SKM-1 treated with dmso at 0.1 percent for 144 hours (cell line): ENCODE measurements around the gene FOXP1.

Experiments used
- DNase-seq: peaks from one replicate; lab custom pipeline; 2025; ENCODE audit not compliant: unreplicated experiment; lab: John Stamatoyannopoulos, UW

Gene FOXP1

DNA sequence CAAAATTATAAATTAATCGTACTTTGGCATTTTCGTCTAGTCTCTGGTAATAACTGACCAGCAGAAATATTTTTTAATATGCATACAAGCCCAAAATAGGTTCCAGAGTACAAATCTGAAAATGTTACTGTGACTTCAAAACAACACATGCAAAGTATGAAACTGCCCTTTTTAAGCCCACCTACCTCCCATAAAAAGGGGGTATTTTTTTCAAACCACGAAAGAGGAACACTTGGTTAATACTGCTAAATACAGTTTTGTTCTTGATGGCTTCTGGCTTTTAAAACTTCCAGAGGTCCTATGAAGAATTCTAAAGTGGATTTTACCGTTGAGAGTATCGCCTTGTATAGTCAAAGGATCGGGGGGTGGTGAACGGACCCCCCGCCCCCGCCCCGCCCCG lies 610.7 kb downstream of the FOXP1 start:
- no peak for DNase-seq

DNA sequence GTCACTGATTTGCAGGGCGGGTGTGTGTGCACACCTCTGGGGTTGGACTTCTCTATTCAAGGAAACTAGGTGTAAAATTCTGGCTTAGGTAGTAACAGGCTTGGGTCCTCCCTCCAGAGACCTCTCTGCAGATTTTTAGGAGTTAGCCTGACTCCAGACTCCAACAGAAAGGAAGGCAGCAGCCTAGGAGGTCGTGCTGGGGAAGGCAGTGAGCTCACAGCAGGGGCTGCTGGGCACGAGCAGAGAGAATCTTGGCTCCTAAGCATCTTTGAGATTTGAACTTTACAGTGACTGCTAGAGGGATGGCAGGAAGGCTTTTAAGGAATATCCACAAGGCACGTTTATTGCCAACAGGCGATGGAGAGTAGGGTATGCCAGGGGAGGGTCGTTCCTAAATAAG lies 612.6 kb downstream of the FOXP1 start:
- no peak for DNase-seq

- no peak for DNase-seq
Measured at GRCh38 chr3:70970171-70970570, 613.4 kb downstream of the FOXP1 start.

DNA sequence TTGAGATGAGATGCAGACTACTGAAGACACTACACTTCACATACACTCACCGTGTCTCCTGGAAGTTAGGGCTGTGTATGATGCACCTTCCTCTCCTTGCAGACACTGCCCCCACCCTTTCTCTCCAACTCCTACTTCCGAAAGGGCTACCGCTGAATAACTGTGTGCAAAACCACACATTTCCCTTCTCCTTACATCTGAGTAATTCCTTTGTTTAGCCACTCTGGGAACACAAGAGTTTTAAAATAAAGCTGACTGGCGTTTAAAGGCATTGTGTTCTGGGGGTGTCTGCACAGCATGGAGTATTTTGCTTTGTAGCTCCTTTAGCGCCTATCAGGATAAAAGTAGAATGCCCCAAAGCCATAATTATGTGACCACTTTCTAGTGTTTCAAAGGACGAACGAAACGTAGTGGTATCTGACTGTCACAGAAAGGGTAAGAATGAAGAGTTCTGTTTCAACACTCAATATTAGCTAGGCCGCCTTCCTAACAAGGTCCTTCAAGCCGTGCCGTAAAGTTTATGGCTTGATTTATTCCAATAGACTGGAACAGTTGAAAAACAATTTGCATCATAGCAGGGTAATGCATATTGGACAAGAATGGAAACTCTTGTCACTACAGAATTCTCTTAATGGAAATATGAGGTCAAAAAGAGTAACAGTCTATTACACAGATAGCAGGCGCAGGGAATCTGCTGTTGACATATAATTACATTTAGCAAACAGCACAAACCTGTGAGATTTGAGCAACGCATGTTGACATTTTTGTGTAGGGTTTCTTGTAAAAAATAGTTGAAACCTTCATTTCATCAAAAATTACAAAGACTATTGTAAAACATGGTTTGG lies 619.9 kb downstream of the FOXP1 start:
- DNase-seq, result no peak

GRCh38 chr3:70959506-70960291 lies 623.8 kb downstream of the FOXP1 start:
- no peak for DNase-seq

DNA sequence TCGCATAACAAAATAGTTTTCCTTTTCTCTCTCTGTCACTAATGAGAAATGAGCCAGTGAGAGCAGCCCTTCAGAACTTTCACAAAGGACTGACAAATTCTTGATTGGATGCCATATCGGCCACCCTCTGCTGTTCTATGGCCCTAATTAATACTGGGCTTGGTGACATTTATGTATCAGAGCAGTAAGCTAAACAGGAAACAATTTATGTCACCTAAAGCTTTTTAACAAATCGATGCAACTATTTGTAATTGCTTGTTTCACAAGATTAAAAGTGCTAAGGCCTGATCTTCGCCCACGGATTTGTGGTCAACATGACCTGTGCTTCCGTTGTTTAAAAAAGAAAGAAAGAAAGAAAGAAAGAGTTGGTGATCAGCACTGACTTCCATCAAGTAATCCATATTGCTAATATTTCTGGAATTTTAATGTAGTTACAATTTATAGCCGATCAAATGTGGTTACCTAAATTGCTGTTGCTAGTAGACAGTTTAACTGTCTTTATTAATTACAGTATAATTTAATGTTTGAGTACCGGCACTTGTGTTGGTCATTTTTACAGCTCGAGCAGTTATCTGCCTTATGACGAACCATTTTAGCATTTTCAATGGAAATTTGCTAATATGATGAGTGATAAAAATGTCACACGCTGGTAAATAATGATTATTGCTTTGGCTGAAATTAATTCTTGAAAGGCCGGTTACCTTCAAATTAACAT lies 631.3 kb downstream of the FOXP1 start:
- no peak for DNase-seq

DNA sequence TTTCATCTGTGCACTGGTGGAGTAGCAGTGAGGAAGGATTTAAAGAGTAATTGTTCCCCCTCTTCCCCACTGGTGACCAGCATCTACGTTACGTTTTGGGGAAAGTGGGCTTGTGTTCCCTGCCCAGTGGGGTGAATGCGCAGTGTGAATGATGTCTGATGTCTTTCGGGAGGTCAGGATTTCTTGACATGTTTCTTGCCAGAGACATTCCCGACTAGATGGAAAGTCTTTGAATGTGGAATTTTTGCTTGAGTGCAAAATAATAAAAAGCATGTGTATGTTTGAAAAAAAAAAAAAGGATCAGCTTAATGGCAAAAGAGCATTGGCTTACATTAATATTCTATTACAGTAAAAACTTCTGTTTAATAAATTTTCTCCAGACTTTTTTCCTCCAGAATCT lies 632.2 kb downstream of the FOXP1 start:
- DNase-seq, result no peak

DNA sequence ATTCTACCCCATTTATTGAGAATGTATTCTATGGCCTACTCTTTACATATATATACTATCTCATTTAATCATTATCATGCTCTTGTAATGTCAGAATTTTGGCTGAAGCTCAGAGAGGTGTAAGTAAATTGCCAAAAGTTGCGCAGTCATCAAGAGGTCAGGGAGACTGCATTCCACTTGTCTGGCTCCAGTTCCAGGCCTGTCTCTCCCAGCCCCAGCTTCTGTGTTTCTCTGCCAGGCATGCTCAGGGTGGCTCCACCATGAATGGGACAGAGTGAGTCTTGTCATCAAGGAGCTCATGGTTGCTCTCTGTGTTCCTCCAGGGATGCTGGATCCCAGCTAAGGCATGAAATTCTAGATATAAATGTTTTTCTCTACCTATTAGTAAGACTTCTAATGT lies 635.9 kb downstream of the FOXP1 start:
- DNase-seq, result no peak

- DNase-seq, result no peak
Measured at GRCh38 chr3:70943886-70944285, 639.6 kb downstream of the FOXP1 start.

DNA sequence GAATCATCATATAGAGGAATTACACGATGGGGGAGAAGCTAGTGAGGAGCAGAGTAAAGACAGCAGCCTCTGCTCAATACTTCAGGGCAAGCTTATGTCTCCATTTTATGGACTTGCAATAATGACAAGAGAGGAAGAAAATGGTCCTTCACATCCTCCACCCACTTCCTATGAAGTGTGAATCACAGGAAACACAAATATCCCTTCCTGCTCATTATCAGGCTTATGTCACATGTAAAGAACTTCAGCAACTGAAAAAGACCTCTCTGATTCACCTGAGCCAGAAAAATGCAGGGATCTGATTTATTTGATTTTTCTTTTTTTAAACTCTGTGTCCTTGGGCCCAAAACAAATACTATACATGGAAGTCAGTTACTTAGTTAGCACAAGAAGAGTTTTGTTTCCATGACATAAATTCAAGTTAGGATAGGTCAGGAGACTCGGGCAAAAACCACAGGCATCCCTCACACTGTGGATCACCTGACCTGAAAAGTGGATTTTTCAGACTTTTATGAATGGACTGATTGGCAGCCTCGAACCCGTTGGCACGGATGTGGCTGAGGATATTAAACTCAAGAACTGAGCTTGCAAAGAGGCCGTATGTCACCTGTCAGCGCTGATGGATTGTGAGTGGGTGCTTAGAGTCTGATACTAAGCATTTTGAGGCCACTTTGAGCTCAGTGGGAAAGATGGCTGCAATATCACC lies 650.3 kb downstream of the FOXP1 start:
- DNase-seq, result no peak

DNA sequence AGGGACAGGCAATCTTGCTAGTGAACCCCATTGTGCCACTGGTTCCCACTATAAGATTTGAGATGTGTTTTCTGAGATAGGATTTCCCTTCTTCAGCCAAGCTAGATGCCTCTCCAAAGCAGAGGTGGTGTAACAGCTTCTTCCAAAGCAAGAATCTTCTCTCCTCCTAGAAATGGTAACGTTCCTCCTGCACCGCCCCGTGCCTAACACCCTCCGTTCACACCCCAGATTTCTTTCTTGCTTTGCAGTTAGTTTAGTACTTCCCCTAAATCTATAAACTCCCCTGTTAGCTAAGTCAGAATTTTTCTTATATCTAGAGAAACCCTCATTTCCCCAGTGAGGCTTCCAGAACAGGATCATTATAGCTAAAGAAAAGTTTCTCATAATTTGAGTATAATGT lies 653.5 kb downstream of the FOXP1 start:
- no peak for DNase-seq

- DNase-seq, result no peak
Measured at GRCh38 chr3:70927239-70927638, 656.3 kb downstream of the FOXP1 start.

- DNase-seq, result no peak
Measured at GRCh38 chr3:70926835-70927234, 656.7 kb downstream of the FOXP1 start.

GRCh38 chr3:70919661-70920060 lies 663.9 kb downstream of the FOXP1 start:
- no peak for DNase-seq

- DNase-seq, result no peak
Measured at GRCh38 chr3:70919091-70919490, 664.4 kb downstream of the FOXP1 start.

GRCh38 chr3:70916375-70917055 lies 667.0 kb downstream of the FOXP1 start:
- DNase-seq, result no peak

DNA sequence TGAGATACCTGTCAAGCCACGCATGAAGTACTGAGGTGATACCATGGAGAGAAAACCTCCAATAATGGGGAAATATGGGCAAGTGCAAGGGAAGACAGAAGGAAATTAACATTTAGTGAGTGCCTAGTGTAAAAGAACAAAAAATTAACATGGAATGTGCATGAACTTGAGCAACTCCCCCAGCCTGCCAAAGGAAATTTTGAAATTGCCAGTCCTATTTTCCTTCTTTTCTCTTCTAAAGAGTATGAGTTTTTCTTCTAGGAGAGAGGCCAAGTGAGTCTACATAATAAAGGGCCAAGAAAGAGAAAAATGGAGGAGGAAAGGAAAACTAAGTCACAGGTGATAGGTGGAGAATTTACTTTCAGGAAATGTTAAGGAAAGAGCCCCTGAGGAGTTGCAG lies 668.7 kb downstream of the FOXP1 start:
- no peak for DNase-seq

GRCh38 chr3:70911719-70912118 lies 671.8 kb downstream of the FOXP1 start:
- no peak for DNase-seq

DNA sequence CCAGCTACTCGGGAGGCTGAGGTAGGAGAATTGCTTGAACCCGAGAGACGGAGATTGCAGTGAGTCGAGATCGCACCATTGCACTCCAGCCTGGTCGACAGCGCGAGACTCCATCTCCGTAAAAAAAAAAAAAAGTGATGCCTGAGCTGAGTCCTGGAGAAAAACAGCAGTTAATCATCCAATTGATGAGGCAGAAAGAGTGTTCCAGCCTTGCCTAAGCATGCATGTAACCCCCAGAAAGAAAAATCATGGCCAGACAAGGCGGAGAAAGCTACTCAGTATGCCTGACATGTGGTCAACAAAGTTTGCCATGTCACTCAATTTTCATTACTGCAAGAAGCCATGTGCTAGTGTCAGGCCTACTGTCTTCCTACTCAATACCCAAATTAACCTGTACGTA lies 678.0 kb downstream of the FOXP1 start:
- DNase-seq, result no peak
